OCI-LY1 (cell line): ENCODE measurements around the gene UMPS.
"Not testable (repeated sequence)": the region's sequence is repeated elsewhere in the genome, so short reads cannot be mapped to it uniquely, and the experiment has no call there.

ENCODE experiments used
- H2AFZ ChIP-seq: fragments of 200-600 bp; sonication (generic), shearing (Covaris generic); 2 replicates; pipeline ENCODE4 v1.6.0; 2014; ENCODE audit warnings: antibody characterized with exemption, mild to moderate bottlenecking, low read length
- H3F3A ChIP-seq: fragments of 200-600 bp; sonication (generic), shearing (Covaris generic); 2 replicates; pipeline ENCODE4 v1.6.0; 2014; ENCODE audit warnings: mild to moderate bottlenecking, antibody characterized with exemption, low read length, moderate library complexity; ENCODE audit not compliant: insufficient read depth
- H3K27ac ChIP-seq: fragments of 200-600 bp; sonication (generic); 2 replicates; pipeline ENCODE4 v1.5.1; 2014; ENCODE audit warnings: low read length, mixed run types, mild to moderate bottlenecking, low read depth; ENCODE audit not compliant: poor library complexity, severe bottlenecking
- H3K27me3 ChIP-seq: fragments of 200-600 bp; sonication (generic); 2 replicates; pipeline ENCODE4 v1.6.0; 2014; ENCODE audit warnings: antibody characterized with exemption, mild to moderate bottlenecking, low read length, moderate library complexity; ENCODE audit not compliant: insufficient read depth
- H3K36me3 ChIP-seq: fragments of 200-600 bp; sonication (generic); 2 replicates; pipeline ENCODE4 v1.6.1; 2014; ENCODE audit warnings: mild to moderate bottlenecking, antibody characterized with exemption, low read length, moderate library complexity, mixed read lengths; ENCODE audit not compliant: insufficient read depth
- H3K4me1 ChIP-seq: fragments of 200-600 bp; sonication (generic); 2 replicates; pipeline ENCODE4 v1.5.1; 2014; ENCODE audit warnings: mild to moderate bottlenecking, low read length, moderate library complexity; ENCODE audit not compliant: insufficient read depth, severe bottlenecking
- H3K4me2 ChIP-seq: fragments of 200-600 bp; sonication (generic), shearing (Covaris generic); 2 replicates; pipeline ENCODE4 v1.6.1; 2014; ENCODE audit warnings: low read length
- H3K4me3 ChIP-seq: fragments of 200-600 bp; sonication (generic); 2 replicates; pipeline ENCODE4 v1.5.1; 2014; ENCODE audit warnings: low read length, low read depth, mild to moderate bottlenecking, mixed read lengths; ENCODE audit not compliant: poor library complexity, severe bottlenecking
- H3K79me2 ChIP-seq: fragments of 200-600 bp; shearing (Covaris generic); 2 replicates; pipeline ENCODE4 v1.6.1; 2016; ENCODE audit warnings: mixed run types, low read length, mixed read lengths; ENCODE audit not compliant: insufficient read depth
- H3K9ac ChIP-seq: fragments of 200-600 bp; sonication (generic), shearing (Covaris generic); 2 replicates; pipeline ENCODE4 v1.6.1; 2014; ENCODE audit warnings: mild to moderate bottlenecking, low read length, mixed read lengths
- H3K9me2 ChIP-seq: fragments of 200-600 bp; sonication (generic), shearing (Covaris generic); 2 replicates; pipeline ENCODE4 v1.6.1; 2014; ENCODE audit warnings: low read depth, mild to moderate bottlenecking, low read length, mixed read lengths
- H3K9me3 ChIP-seq: fragments of 200-600 bp; shearing (Covaris generic); 2 replicates; pipeline ENCODE4 v1.6.1; 2014; ENCODE audit warnings: low read length, mixed read lengths
- H4K20me1 ChIP-seq: fragments of 200-600 bp; sonication (generic), shearing (Covaris generic); 2 replicates; pipeline ENCODE4 v1.6.0; 2016; ENCODE audit warnings: mild to moderate bottlenecking, low read length; ENCODE audit not compliant: insufficient read depth
- CTCF ChIP-seq: fragments of 200-600 bp; sonication (generic), shearing (Covaris generic); IDR thresholded peaks from 2 replicates; pipeline ENCODE4 v1.5.1; 2017; ENCODE audit warnings: mild to moderate bottlenecking, antibody characterized with exemption, low read length, moderate library complexity, mixed read lengths
- EZH2 ChIP-seq: fragments of 200-600 bp; sonication (generic), shearing (Covaris generic); IDR thresholded peaks from 2 replicates; pipeline ENCODE4 v1.8.0; 2017; ENCODE audit warnings: borderline replicate concordance, mixed run types, mild to moderate bottlenecking, antibody characterized with exemption, low read length, moderate library complexity, mixed read lengths

Gene UMPS

GRCh38 chr3:124751501-124751900 is 21.2 kb downstream of the UMPS start:
- no peaks in the 10 kb centered on the region for H3K79me2 ChIP-seq
- no peak overlapping the region for H3K27ac ChIP-seq
- H3F3A ChIP-seq: no peaks in the 10 kb centered on the region
- H3K9me3 ChIP-seq: no peaks in the 10 kb centered on the region
- H3K4me1 ChIP-seq: no peaks in the 10 kb centered on the region
- H3K36me3 ChIP-seq: peaks cover 7% of the 10 kb centered on the region
- no peak overlapping the region for H3K9ac ChIP-seq
- H3K4me2 ChIP-seq: no peak overlapping the region
- no peak overlapping the region for H2AFZ ChIP-seq
- H4K20me1 ChIP-seq: no peaks in the 10 kb centered on the region
- H3K27me3 ChIP-seq: no peaks in the 10 kb centered on the region
- H3K4me3 ChIP-seq: no peak overlapping the region
- TF ChIP-seq CTCF: no peak
- no peak for TF ChIP-seq EZH2
- no peaks in the 10 kb centered on the region for H3K9me2 ChIP-seq

GRCh38 chr3:124752051-124752450 is 21.8 kb downstream of the UMPS start:
- TF ChIP-seq CTCF (no peak), EZH2 (no peak)
- H3K9ac ChIP-seq: no peak overlapping the region

GRCh38 chr3:124757926-124758325 is 27.7 kb downstream of the UMPS start:
- H3K9me3 ChIP-seq, H3K4me3 ChIP-seq, H3K79me2 ChIP-seq, H3F3A ChIP-seq, H2AFZ ChIP-seq, H3K36me3 ChIP-seq, H3K9me2 ChIP-seq, H3K27me3 ChIP-seq, H3K27ac ChIP-seq, H3K9ac ChIP-seq, H3K4me2 ChIP-seq, H3K4me1 ChIP-seq, H4K20me1 ChIP-seq: not testable (repeated sequence)

More at GRCh38 chr3:124752051-124752450, 21.8 kb downstream of the UMPS start:
- H4K20me1 ChIP-seq: no peaks in the 10 kb centered on the region
- no peak overlapping the region for H3K27ac ChIP-seq
- H3K36me3 ChIP-seq: 0 out of 2 replicates have a peak, but pooled peaks cover 2% of the 10 kb centered on the region
- no peaks in the 10 kb centered on the region for H3F3A ChIP-seq
- no peaks in the 10 kb centered on the region for H3K9me2 ChIP-seq
- H3K79me2 ChIP-seq: no peaks in the 10 kb centered on the region
- no peaks in the 10 kb centered on the region for H3K27me3 ChIP-seq
- H2AFZ ChIP-seq: no peak overlapping the region
- no peaks in the 10 kb centered on the region for H3K9me3 ChIP-seq
- no peak overlapping the region for H3K4me3 ChIP-seq
- no peak overlapping the region for H3K4me2 ChIP-seq
- no peaks in the 10 kb centered on the region for H3K4me1 ChIP-seq

GRCh38 chr3:124758851-124759635 is 28.8 kb downstream of the UMPS start:
- Histone ChIP-seq H3K79me2 (no peaks in the 10 kb centered on the region), H4K20me1 (no peaks in the 10 kb centered on the region), H3K9me3 (no peaks in the 10 kb centered on the region), H3K9me2 (no peaks in the 10 kb centered on the region), H3K4me2 (no peak overlapping the region), H3K9ac (no peak overlapping the region), H2AFZ (no peak overlapping the region), H3F3A (no peaks in the 10 kb centered on the region), H3K27me3 (no peaks in the 10 kb centered on the region), H3K27ac (no peak overlapping the region), H3K36me3 (no peaks in the 10 kb centered on the region), H3K4me3 (no peak overlapping the region), H3K4me1 (no peaks in the 10 kb centered on the region)
- TF ChIP-seq EZH2: no peak
- no peak for TF ChIP-seq CTCF
